GM21447 (cell line): ENCODE results near the gene NOC2L.

Experiments
- ATAC-seq: cut with Tn5 transposase; IDR thresholded peaks from one replicate; pipeline ENCODE4 v1.9.1; 2021; ENCODE audit not compliant: unreplicated experiment

NOC2L gene

GRCh38 chr1:916173-917075 lies 42.6 kb downstream of the NOC2L start:
- ATAC-seq = no peak

GRCh38 chr1:915295-916172 lies 43.5 kb downstream of the NOC2L start:
- no peak for ATAC-seq

- no peak for ATAC-seq
Observed at GRCh38 chr1:914891-915280, 44.2 kb downstream of the NOC2L start.

- ATAC-seq = no peak
Observed at GRCh38 chr1:914131-914890, 44.7 kb downstream of the NOC2L start.

GRCh38 chr1:913491-914130 lies 45.4 kb downstream of the NOC2L start:
- ATAC-seq = no peak

- no peak for ATAC-seq
Observed at GRCh38 chr1:912740-913301, 46.2 kb downstream of the NOC2L start.

GRCh38 chr1:911875-912739 lies 46.9 kb downstream of the NOC2L start:
- no peak for ATAC-seq

GRCh38 chr1:910881-911721 lies 48.0 kb downstream of the NOC2L start:
- no peak for ATAC-seq

GRCh38 chr1:910311-910880 lies 48.7 kb downstream of the NOC2L start:
- no peak for ATAC-seq

GRCh38 chr1:909861-910310 lies 49.2 kb downstream of the NOC2L start:
- ATAC-seq = no peak

- no peak for ATAC-seq
Observed at GRCh38 chr1:908661-909060, 50.4 kb downstream of the NOC2L start.

- no peak for ATAC-seq
Observed at GRCh38 chr1:907611-908451, 51.2 kb downstream of the NOC2L start.

GRCh38 chr1:906600-907420 lies 52.2 kb downstream of the NOC2L start:
- no peak for ATAC-seq

- ATAC-seq = no peak
Observed at GRCh38 chr1:905811-906599, 53.1 kb downstream of the NOC2L start.

GRCh38 chr1:905071-905749 lies 53.8 kb downstream of the NOC2L start:
- ATAC-seq = peak; percentile 44
